SK-N-MC (cell line): ENCODE data around the gene SAFB2.

Experiments used
- EZH2 ChIP-seq: fragments of 200-600 bp; sonication (generic); IDR thresholded peaks from one replicate; pipeline ENCODE4 v1.6.1; 2017; ENCODE audit warnings: antibody characterized with exemption
- FOXP2 ChIP-seq: optimal IDR thresholded peaks from 2 replicates; pipeline ENCODE3; 2011; ENCODE audit warnings: mild to moderate bottlenecking, moderate library complexity; ENCODE audit not compliant: insufficient read depth; ENCODE audit errors: extremely low read length, control extremely low read depth
- POLR2AphosphoS5 ChIP-seq: IDR thresholded peaks from 2 replicates; pipeline ENCODE4 v1.6.1; 2012; ENCODE audit warnings: mild to moderate bottlenecking, low read depth, low read length, borderline replicate concordance

- TF ChIP-seq POLR2AphosphoS5 (no peak), EZH2 (no peak), FOXP2 (no peak)
These were observed 29.7 kb upstream of the SAFB2 start for GRCh38 chr19:5652261-5652660.
